ENCODE results near the gene CHRDL2.
"Not testable (repeated sequence)": the region's sequence is repeated elsewhere in the genome, so short reads cannot be mapped to it uniquely, and the experiment has no call there.

CHRDL2 gene

GRCh38 chr11:74662487-74663103 lies 68.6 kb downstream of the CHRDL2 start:
- ATAC-seq, result no peak
- TF ChIP-seq ZNF70 (CRISPR knock-in tag; IDR thresholded peaks at IDR 0.05) (no peak), SNAI2 (CRISPR knock-in tag; IDR thresholded peaks at IDR 0.05) (no peak)

- not testable (repeated sequence) for ATAC-seq
Observed at GRCh38 chr11:74659124-74659523, 72.1 kb downstream of the CHRDL2 start.

GRCh38 chr11:74654976-74655375 lies 76.2 kb downstream of the CHRDL2 start:
- no peak for ATAC-seq
- TF ChIP-seq TCF4 (CRISPR knock-in tag; IDR thresholded peaks at IDR 0.05; ENCODE audit: borderline replicate concordance) (no peak), ISL1 (CRISPR knock-in tag; IDR thresholded peaks at IDR 0.05) (no peak), GLIS3 (CRISPR knock-in tag; IDR thresholded peaks at IDR 0.05) (no peak), ZNF565 (CRISPR knock-in tag; conservative IDR thresholded peaks at IDR 0.05; ENCODE audit: low read depth) (no peak), POU6F1 (CRISPR knock-in tag; IDR thresholded peaks at IDR 0.05; ENCODE audit: borderline replicate concordance, low read depth) (no peak), ARNTL (CRISPR knock-in tag; IDR thresholded peaks at IDR 0.05; ENCODE audit: borderline replicate concordance, low read depth) (no peak), TOX (CRISPR knock-in tag; IDR thresholded peaks at IDR 0.05; ENCODE audit: borderline replicate concordance) (no peak), ZFP30 (CRISPR knock-in tag; IDR thresholded peaks at IDR 0.05) (no peak), CSDC2 (CRISPR knock-in tag; IDR thresholded peaks at IDR 0.05) (no peak), SNAI2 (CRISPR knock-in tag; IDR thresholded peaks at IDR 0.05) (no peak), ESRRG (CRISPR knock-in tag; IDR thresholded peaks at IDR 0.05) (no peak)

- no peak for ATAC-seq
- TF ChIP-seq ZNF565 (CRISPR knock-in tag; conservative IDR thresholded peaks at IDR 0.05; ENCODE audit: low read depth) (no peak), ZNF70 (CRISPR knock-in tag; IDR thresholded peaks at IDR 0.05) (no peak), PATZ1 (CRISPR knock-in tag; IDR thresholded peaks at IDR 0.05; ENCODE audit: borderline replicate concordance) (no peak), SNAI2 (CRISPR knock-in tag; IDR thresholded peaks at IDR 0.05) (no peak), TCF4 (CRISPR knock-in tag; IDR thresholded peaks at IDR 0.05; ENCODE audit: borderline replicate concordance) (no peak), CSDC2 (CRISPR knock-in tag; IDR thresholded peaks at IDR 0.05) (no peak), TOX (CRISPR knock-in tag; IDR thresholded peaks at IDR 0.05; ENCODE audit: borderline replicate concordance) (no peak), CSRNP3 (CRISPR knock-in tag; IDR thresholded peaks at IDR 0.05) (no peak), ZFP3 (CRISPR knock-in tag; IDR thresholded peaks at IDR 0.05) (no peak), ZNF8 (CRISPR knock-in tag; IDR thresholded peaks at IDR 0.05) (no peak), ISL1 (CRISPR knock-in tag; IDR thresholded peaks at IDR 0.05) (no peak)
Observed at GRCh38 chr11:74650498-74650897, 80.7 kb downstream of the CHRDL2 start.

GRCh38 chr11:74648894-74649293 lies 82.3 kb downstream of the CHRDL2 start:
- ATAC-seq, result no peak
- no peak for TF ChIP-seq OSR1 (CRISPR knock-in tag; IDR thresholded peaks at IDR 0.05)
- TF ChIP-seq ZNF8 (CRISPR knock-in tag; IDR thresholded peaks at IDR 0.05), result no peak
- TF ChIP-seq GLIS3 (CRISPR knock-in tag; IDR thresholded peaks at IDR 0.05), result no peak
- TF ChIP-seq TCF4 (CRISPR knock-in tag; IDR thresholded peaks at IDR 0.05; ENCODE audit: borderline replicate concordance), result no peak
- TF ChIP-seq TSHZ2 (CRISPR knock-in tag; IDR thresholded peaks at IDR 0.05), result no peak
- TF ChIP-seq ARNTL (CRISPR knock-in tag; IDR thresholded peaks at IDR 0.05; ENCODE audit: borderline replicate concordance, low read depth), result no peak
- TF ChIP-seq RARB (CRISPR knock-in tag; IDR thresholded peaks at IDR 0.05), result no peak
- TF ChIP-seq POU6F1 (CRISPR knock-in tag; IDR thresholded peaks at IDR 0.05; ENCODE audit: borderline replicate concordance, low read depth), result no peak

All from SK-N-SH treated with all-trans-retinoic acid at 6 μM for 48 hours (cell line).